SIG-M5 treated with dmso at 0.1 percent for 504 hours (cell line): Measurements from ENCODE around the gene CSNK2B.

Source experiments
- DNase-seq: peaks from one replicate; lab custom pipeline; 2025; ENCODE audit not compliant: unreplicated experiment; lab: John Stamatoyannopoulos, UW

CSNK2B gene

DNA sequence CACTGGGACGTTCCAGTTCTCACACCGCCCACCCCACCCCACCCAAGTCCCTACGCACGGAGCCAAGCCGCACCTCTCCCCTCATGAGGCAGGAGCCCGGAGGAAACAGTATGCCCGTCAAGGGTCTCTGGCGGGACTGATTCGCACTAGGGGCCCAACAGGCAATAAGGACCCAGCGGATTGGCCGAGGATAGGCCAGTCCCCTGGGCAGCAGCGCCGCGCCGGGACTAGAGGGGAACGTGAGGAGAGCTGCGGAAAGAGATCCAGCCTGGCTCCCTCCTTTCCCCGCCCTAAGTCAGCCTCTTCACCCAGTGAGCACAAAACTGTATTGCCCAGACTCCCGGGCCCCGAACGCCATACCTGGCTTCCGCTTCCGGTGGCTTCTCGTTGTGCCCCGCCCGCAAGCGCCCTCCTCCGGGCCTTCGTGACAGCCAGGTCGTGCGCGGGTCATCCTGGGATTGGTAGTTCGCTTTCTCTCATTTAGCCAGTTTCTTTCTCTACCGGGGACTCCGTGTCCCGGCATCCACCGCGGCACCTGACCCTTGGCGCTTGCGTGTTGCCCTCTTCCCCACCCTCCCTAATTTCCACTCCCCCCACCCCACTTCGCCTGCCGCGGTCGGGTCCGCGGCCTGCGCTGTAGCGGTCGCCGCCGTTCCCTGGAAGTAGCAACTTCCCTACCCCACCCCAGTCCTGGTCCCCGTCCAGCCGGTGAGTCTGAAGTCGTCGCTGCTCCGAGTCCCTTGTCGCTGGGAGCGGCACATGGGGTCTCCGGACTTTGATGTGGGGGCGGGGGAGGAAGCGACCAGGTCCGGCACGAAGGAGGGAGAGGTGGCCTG, at the start of gene CSNK2B:
CSNK2B (plus strand) TSS at position 580 of the 836 bp plus-strand sequence. CDS start 752 bp downstream, outside the sequence.
- peak; percentile 98 for DNase-seq

DNA sequence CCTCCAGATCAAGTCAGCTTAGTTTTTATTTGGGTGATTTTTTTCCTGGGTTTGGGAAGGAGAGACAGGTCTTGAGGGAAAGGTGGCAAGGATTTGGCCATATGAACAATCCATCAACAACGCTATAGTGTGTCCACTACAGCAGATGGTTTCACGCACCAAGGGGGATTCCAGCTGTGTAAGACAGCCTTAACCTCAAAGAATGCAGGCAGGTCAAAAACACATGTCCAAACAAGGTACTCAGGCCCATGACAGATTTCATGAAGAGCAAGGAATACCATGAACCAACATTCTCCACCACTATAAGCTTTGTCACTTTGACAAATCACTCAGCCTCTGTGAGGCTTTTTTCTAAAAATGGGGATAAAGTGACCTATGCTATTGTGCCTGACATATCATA, 48.9 kb upstream of the CSNK2B start:
- DNase-seq: no peak

DNA sequence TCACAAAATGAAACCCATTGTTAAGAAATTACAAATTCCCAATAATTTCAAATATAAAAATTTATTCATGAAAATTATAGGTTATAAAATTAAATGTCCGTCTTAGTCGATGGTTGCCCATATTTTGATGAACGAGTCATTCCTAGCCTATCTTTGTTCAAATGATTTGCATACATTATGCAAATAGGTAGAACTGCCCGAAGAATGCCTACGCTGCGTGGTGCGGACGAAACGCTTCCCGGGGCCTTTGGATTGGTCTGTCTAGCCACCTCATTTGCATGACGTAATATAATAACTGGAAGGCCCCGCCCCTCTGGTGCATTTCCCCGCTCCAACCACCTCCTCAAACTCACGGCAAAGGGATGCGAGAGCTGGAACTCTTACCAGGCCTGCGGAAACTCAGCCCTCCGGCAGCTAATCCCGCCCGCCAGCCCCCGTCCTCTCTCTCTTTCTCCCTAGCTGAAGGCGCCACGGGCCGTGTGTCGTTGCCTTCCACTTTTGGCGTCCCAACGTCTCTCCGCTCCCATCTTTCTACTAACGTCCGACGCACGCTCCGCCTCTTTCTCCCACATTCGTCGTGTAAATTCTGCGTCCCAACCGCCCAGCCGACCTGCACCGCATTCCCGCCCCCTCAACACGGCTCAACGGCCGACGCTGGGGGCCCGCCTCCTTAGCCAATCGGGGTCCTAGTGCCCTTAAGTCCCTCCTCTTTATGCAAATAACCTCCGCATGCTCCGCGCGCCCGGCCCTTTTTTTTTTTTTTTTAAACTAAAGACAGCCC, 45.9 kb upstream of the CSNK2B start:
- peak; percentile 98 for DNase-seq

DNA sequence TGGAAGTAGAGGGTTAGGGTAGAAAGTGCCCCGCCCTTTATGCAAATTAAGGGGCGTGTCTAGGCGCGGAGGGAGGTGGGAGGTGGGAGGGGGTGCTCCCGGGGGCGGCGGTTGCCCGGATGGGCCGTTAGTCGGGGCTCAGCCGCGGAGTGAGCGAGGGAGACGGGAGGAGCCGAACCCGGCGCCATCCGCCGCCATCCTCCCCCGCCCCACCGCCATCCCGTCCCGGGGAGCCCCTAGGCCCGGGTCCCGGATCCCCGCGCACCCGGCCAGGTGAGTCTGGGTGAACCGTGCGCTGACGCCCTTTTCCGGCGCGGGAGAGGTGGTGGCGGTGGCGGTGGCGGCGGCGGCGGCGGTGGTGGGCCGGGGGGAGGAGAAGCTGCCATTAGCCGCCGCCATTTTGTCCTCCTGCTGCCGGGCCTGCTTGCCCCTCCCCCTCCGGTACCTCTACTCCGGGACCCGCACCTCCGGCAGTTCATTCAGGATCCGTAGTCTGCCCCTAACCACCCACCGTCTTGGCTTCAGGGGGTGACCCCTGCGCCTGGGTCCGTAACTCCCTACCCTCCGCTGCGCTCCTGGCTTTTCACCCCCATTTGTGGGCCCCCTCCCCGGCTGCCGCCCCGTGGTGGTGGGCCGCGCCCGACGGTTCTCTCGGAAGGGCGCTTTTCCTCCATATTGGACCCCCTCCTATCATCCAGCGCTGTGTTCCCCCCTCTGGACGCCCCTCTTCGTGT, 45.1 kb upstream of the CSNK2B start, which contains the start of gene PRRC2A:
PRRC2A (plus strand) TSS at position 130 of the 734 bp plus-strand sequence. CDS start 2,075 bp downstream, outside the sequence.
- DNase-seq: peak; percentile 71

DNA sequence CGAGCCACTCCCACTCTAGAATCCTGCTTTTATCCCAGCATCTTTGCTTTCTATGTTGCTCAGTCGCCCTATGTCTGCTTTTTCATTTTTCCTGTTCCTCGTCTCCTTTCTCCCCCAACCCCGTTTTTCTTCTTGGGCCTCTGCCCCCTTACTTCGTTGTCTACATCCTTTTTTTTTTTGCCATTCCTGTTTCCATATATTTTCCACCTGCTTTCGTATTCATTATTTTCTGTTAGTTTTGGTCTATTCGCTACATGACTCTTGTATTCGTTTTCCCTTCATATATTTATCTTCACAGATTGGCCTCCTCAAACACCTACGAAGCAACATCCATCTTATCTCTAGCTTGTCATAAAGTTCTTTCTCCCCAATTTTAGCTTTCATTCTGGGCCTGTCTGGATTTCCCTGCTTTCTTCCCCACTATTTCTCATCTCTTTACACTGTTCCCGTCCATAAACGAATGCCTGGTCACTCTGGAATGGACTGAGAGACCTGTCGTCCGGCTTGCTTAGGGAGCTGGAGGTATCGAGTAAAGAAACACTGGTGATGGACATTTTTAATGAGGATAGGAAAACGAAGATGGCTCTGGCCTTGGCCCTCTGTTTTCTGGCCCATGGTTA, 44.5 kb upstream of the CSNK2B start:
- DNase-seq: no peak

DNA sequence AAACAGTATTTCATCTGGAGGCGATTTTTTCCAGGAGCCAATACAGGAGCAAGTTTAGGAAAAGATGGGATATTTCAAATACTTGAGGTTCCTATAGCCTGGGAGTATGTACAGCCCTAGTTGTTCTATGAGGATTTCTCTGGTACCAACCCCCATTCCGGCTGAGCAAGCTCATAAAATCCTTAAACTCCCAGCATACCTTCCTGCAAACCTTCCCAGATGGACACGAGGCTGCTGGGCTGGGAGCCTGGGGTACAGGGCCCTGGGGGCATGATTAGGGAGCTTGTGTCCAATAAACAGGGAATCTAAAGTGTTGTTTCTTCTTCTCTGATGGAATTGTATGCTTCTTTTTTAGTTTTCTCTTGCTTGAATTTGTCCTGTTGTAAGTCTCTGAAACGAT, 43.9 kb upstream of the CSNK2B start:
- no peak for DNase-seq

DNA sequence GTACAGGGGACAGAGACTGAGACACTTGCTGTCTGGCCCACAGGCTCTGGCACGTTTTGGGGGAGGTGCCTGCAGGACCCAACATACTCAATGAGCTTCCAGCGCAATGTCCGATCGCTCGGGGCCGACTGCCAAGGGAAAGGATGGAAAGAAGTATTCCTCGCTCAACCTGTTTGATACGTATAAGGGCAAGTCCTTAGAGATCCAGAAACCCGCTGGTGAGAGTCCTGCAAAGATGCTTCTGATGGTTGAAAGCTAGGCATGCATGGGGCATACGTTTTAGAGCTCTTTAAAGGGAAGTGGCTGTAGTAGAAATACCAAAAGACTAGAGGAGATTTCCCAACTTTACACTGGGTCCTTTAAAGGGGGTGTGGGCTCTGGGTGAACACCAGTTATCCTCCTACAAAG, 43.2 kb upstream of the CSNK2B start:
- peak; percentile 89 for DNase-seq

DNA sequence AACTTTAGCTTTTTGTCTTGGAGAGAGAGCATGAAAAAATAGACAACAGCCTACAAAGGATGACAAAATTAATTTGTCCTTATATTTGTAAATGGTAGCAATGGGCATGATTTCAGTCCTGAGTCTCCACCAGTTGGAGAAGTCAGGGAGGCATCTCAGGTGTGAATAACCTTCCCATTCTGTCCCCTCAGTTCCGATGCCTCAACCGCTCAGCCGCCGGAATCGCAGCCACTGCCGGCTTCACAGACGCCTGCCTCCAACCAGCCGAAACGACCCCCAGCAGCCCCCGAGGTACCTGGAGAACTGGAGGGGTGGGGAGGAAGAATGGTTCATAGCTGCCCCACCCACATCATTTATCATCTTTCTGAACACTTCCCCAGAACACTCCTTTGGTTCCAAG, 41.8 kb upstream of the CSNK2B start:
- no peak for DNase-seq

DNA sequence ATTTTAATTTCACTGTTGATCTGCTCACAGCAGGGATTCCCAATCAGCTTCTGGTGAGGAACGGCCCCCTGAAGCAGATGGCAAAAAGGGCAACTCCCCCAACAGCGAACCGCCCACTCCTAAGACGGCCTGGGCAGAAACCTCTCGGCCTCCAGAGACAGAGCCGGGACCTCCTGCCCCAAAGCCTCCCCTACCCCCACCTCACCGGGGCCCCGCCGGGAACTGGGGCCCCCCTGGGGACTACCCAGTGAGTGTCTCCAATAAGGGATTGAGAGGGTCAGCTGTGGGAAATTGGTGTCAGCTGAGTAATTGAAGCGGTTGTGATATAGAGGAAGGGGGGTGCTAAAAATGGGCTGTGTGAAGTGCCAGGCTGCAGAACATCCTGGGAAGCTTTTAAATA, 38.9 kb upstream of the CSNK2B start:
- no peak for DNase-seq

DNA sequence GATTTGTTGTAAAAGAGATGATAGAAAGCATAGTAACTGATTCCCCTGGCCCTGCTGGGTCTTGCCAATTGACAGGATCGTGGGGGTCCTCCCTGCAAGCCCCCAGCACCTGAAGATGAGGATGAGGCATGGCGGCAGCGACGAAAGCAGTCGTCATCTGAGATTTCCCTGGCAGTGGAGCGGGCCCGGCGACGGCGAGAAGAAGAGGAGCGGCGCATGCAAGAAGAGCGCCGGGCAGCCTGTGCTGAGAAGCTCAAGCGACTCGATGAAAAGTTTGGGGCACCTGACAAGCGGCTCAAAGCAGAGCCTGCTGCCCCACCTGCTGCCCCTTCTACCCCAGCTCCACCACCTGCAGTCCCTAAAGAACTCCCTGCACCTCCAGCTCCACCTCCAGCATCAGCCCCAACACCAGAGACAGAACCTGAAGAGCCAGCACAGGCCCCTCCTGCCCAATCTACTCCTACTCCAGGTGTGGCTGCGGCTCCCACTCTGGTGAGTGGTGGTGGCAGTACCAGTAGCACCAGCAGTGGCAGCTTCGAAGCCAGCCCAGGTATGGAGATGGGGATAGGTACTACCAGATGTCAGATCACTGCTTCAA, 38.1 kb upstream of the CSNK2B start:
- DNase-seq: no peak

DNA sequence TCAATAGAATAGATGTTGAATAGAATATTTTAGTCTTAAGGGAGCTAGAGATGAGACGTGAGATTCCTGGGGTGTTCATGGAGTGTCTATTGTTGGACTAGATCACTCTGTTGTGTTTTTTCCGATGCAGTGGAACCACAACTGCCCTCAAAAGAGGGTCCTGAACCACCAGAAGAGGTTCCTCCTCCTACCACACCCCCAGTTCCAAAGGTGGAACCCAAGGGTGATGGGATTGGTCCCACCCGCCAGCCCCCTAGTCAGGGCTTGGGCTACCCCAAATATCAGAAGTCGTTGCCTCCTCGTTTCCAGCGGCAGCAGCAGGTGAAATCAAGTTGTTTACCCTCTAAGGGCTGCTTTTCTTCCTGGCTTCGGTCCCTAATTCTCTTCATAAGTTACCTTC, 36.9 kb upstream of the CSNK2B start:
- DNase-seq: no peak

DNA sequence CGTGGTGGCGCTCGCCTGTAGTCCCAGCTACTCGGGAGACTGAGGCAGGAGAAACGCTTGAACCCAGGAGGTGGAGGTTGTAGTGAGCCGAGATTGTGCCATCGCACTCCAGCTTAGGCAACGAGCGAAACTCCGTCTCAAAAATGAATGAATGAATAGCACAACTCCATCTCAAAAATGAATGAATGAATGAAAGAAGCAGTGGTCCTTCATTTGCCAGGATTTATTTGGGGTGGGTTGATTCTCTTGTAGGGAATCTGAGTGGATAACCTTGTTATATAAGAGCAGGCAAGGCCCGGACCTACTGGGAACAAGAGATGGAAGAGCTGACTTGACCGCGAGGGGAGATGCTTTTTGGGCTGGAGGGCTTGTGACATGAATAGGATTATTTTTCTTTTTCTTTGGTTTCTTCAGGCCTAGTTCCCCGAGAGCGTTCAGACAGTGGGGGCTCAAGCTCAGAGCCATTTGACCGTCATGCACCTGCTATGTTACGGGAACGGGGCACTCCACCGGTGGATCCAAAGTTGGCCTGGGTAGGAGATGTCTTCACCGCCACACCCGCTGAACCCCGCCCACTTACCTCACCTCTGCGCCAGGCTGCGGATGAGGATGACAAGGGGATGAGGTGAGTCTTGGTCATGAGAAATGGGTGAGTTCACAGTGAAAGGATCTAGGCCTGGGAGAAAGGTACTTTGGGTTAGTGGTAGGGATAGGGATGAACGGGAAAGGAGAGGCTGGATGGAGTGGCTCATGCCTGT, 35.5 kb upstream of the CSNK2B start:
- no peak for DNase-seq

DNA sequence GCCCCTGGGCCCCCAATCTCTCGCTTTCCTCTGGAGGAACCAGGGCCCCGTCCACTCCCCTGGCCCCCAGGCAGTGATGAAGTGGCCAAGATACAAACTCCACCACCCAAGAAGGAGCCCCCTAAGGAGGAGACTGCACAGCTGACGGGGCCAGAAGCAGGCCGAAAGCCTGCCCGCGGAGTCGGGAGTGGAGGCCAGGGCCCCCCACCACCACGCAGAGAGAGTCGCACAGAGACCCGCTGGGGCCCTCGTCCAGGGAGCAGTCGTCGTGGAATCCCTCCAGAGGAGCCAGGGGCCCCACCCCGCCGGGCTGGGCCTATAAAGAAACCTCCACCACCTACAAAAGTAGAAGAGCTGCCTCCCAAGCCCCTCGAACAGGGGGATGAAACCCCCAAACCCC, 34.7 kb upstream of the CSNK2B start:
- DNase-seq: no peak

DNA sequence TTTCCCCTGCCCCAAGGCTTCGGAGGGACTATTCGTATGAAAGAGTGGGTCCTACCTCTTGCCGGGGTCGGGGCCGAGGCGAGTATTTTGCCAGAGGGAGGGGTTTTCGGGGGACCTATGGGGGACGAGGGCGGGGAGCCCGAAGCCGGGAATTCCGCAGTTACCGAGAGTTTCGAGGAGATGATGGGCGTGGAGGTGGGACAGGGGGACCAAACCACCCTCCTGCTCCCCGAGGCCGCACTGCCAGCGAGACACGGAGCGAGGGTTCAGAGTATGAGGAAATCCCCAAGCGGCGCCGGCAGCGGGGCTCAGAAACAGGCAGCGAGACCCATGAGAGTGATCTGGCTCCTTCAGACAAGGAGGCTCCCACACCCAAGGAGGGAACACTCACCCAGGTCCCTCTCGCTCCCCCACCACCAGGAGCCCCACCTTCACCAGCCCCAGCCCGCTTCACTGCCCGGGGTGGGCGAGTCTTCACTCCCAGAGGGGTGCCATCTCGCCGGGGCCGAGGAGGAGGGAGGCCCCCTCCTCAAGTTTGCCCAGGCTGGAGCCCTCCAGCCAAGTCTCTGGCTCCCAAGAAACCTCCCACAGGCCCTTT, 34.1 kb upstream of the CSNK2B start:
- no peak for DNase-seq

DNA sequence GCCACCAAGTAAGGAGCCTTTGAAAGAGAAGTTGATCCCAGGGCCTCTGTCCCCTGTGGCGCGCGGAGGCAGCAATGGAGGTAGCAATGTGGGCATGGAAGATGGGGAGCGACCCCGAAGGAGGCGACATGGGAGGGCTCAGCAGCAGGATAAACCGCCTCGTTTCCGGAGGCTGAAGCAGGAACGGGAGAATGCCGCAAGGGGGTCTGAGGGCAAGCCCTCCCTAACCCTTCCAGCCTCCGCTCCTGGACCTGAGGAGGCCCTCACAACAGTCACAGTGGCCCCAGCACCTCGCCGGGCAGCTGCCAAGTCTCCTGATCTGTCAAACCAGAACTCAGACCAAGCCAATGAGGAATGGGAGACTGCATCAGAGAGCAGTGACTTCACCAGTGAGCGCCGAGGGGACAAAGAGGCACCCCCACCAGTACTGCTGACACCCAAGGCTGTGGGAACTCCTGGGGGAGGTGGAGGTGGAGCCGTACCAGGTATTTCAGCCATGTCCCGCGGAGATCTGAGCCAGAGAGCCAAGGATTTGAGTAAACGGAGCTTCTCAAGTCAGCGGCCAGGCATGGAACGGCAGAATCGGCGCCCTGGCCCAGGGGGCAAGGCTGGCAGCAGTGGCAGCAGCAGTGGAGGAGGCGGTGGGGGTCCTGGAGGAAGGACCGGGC, 33.5 kb upstream of the CSNK2B start:
- DNase-seq: no peak

DNA sequence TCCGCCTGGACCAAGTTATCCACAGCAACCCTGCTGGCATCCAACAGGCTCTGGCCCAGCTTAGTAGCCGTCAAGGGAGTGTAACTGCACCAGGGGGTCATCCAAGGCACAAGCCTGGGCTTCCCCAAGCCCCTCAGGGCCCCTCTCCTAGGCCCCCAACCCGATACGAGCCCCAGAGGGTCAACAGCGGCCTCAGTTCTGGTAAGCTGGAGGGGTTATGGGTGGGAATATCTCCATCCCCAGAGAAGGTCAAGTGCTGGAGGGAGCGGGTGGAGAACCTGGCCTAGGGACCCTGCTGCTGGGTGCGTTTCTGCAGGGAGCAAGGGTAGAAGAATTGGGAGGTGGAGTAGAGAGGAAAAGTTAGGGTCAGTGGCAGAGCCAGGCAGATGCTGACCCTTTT, 32.4 kb upstream of the CSNK2B start:
- no peak for DNase-seq

DNA sequence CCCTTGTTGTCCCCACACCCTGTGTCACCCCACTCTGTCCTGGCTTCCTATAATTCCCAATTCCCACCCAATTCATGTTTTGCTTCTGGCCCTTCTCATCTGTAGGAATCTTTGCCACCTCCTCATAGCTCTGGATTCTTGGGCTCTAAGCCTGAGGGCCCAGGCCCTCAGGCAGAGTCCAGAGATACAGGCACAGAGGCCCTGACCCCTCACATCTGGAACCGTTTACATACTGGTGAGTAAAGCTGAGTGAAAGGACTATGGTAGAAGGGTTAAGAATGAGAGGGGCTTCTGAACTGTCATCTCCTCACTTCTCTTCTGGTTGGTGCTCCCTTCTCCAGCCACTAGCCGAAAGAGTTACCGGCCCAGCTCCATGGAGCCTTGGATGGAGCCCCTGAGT, 31.7 kb upstream of the CSNK2B start:
- no peak for DNase-seq

DNA sequence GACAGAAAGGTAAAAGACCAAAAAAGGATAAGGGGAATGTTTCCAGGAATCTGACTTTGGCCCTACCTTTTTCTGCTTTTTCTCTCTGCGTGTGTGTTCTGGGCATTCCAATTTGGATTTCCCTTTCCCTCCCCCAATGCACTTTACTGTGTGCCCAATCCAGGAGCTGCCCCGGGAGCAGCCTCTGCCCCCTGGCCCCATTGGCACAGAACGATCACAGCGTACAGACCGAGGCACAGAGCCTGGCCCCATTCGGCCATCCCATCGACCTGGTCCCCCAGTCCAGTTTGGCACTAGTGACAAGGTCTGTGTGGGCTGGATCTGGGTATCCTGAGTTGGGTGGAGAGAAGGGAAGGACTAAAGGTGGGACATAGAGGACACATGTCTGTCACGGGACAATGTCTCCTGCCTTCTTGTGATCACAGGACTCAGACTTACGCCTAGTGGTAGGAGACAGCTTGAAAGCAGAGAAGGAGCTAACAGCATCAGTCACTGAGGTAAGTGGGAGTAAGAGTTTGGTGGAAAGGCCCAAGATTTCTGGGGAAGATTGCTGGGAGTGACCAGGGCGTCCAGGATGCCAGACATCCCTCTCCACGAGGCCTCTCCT, 30.8 kb upstream of the CSNK2B start:
- DNase-seq: no peak
